KMS-11 (cell line): ENCODE results near the gene PFDN1.

Source experiments
- H2AFZ ChIP-seq: fragments of 200-600 bp; sonication (generic); 2 replicates; pipeline ENCODE4 v1.6.1; 2016; ENCODE audit warnings: antibody characterized with exemption, mixed run types, low read depth
- H3K27ac ChIP-seq: fragments of 200-600 bp; sonication (generic); 2 replicates; pipeline ENCODE4 v1.6.1; 2016; ENCODE audit warnings: mild to moderate bottlenecking, mixed run types
- H3K27me3 ChIP-seq: fragments of 200-600 bp; sonication (generic); 2 replicates; pipeline ENCODE4 v1.6.1; 2017; ENCODE audit warnings: mild to moderate bottlenecking, low read depth, mixed run types, moderate library complexity; ENCODE audit not compliant: insufficient read depth
- H3K36me3 ChIP-seq: fragments of 200-600 bp; sonication (generic); 2 replicates; pipeline ENCODE4 v1.6.1; 2017; ENCODE audit warnings: mild to moderate bottlenecking, mixed run types; ENCODE audit not compliant: insufficient read depth
- H3K4me1 ChIP-seq: fragments of 200-600 bp; sonication (generic); 2 replicates; pipeline ENCODE4 v1.6.1; 2016; ENCODE audit warnings: mild to moderate bottlenecking, low read depth, mixed run types; ENCODE audit not compliant: poor library complexity, severe bottlenecking
- H3K4me2 ChIP-seq: fragments of 200-600 bp; sonication (generic); 2 replicates; pipeline ENCODE4 v1.7.0; 2016; ENCODE audit warnings: mild to moderate bottlenecking, mixed run types
- H3K4me3 ChIP-seq: fragments of 200-600 bp; sonication (generic); IDR thresholded peaks from 2 replicates; pipeline ENCODE4 v1.6.1; 2017; ENCODE audit warnings: low read depth, low read length, mixed read lengths; ENCODE audit not compliant: insufficient read depth
- H3K79me2 ChIP-seq: fragments of 200-600 bp; sonication (generic); 2 replicates; pipeline ENCODE4 v1.6.1; 2016; ENCODE audit warnings: low read depth, mixed run types; ENCODE audit not compliant: insufficient read depth
- H3K9ac ChIP-seq: fragments of 200-600 bp; sonication (generic); 2 replicates; pipeline ENCODE4 v1.6.1; 2016; ENCODE audit warnings: mild to moderate bottlenecking, mixed run types
- H4K20me1 ChIP-seq: fragments of 200-600 bp; sonication (generic); 2 replicates; pipeline ENCODE4 v1.6.1; 2016; ENCODE audit warnings: mild to moderate bottlenecking, mixed run types; ENCODE audit not compliant: insufficient read depth
- CTCF ChIP-seq: fragments of 200-600 bp; sonication (generic); conservative IDR thresholded peaks from 2 replicates; pipeline ENCODE4 v1.6.1; 2017; ENCODE audit warnings: low read depth, mild to moderate bottlenecking, antibody characterized with exemption, low read length, moderate library complexity, mixed read lengths

PFDN1 gene

DNA sequence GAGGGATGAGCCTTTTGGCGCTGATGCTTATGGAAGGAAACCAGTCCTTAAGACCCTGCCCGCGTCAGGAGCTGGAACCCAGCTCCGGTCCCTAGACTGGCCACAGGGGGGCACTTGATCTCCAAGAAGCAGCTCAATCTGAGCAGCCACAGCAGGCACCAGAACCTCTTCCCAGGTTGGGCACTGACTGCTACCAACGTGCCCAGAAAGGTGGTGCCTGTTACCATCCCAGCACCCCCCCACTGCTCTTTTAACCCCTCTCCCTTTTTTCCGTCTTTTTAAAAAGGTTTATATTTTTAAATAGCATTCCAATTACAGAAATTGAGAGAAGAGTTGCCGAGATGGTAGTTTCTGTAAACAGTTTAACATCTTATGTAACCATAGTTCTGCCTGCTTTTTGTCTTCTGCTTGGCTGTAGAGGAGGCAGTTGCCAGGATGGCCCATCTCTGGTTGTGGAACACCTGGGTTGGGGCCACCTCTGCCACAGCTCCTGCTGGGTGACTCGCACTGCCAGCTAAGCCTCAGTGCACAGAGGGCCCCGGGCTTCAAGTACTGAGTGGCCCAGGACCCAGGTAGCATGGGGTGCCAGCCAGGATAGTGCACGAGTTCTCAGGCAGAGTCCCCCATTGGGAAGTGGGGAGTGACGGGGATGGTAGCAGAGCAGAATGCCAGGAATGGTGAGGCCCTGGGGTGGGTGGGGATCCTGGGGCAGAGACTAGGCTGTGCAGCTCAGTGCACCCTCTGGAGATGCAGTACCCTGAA, 62.8 kb downstream of the PFDN1 start:
- no peaks in the 10 kb centered on the region for H3K36me3 ChIP-seq
- no peak overlapping the region for H3K9ac ChIP-seq
- no peaks in the 10 kb centered on the region for H3K79me2 ChIP-seq
- H2AFZ ChIP-seq: no peak overlapping the region
- no peak overlapping the region for H3K27ac ChIP-seq
- peak; percentile 77 for TF ChIP-seq CTCF
- H3K27me3 ChIP-seq: no peaks in the 10 kb centered on the region
- no peaks in the 10 kb centered on the region for H4K20me1 ChIP-seq
- H3K4me3 ChIP-seq: no peak overlapping the region
- no peaks in the 10 kb centered on the region for H3K4me1 ChIP-seq
- no peak overlapping the region for H3K4me2 ChIP-seq

GRCh38 chr5:140239461-140239860, 63.4 kb downstream of the PFDN1 start:
- no peaks in the 10 kb centered on the region for H4K20me1 ChIP-seq
- H3K27ac ChIP-seq: no peak overlapping the region
- no peak for TF ChIP-seq CTCF
- H3K4me3 ChIP-seq: no peak overlapping the region
- no peaks in the 10 kb centered on the region for H3K27me3 ChIP-seq
- H2AFZ ChIP-seq: no peak overlapping the region
- H3K4me1 ChIP-seq: no peaks in the 10 kb centered on the region
- no peaks in the 10 kb centered on the region for H3K79me2 ChIP-seq
- no peaks in the 10 kb centered on the region for H3K36me3 ChIP-seq
- H3K4me2 ChIP-seq: no peak overlapping the region
- no peak overlapping the region for H3K9ac ChIP-seq

- Histone ChIP-seq H3K79me2 (no peaks in the 10 kb centered on the region), H2AFZ (no peak overlapping the region), H3K4me3 (no peak overlapping the region), H3K4me1 (no peaks in the 10 kb centered on the region), H3K4me2 (no peak overlapping the region), H3K36me3 (no peaks in the 10 kb centered on the region), H3K27ac (no peak overlapping the region), H4K20me1 (no peaks in the 10 kb centered on the region), H3K9ac (no peak overlapping the region), H3K27me3 (no peaks in the 10 kb centered on the region)
- no peak for TF ChIP-seq CTCF
Measured at GRCh38 chr5:140238756-140239155, 64.1 kb downstream of the PFDN1 start.

DNA sequence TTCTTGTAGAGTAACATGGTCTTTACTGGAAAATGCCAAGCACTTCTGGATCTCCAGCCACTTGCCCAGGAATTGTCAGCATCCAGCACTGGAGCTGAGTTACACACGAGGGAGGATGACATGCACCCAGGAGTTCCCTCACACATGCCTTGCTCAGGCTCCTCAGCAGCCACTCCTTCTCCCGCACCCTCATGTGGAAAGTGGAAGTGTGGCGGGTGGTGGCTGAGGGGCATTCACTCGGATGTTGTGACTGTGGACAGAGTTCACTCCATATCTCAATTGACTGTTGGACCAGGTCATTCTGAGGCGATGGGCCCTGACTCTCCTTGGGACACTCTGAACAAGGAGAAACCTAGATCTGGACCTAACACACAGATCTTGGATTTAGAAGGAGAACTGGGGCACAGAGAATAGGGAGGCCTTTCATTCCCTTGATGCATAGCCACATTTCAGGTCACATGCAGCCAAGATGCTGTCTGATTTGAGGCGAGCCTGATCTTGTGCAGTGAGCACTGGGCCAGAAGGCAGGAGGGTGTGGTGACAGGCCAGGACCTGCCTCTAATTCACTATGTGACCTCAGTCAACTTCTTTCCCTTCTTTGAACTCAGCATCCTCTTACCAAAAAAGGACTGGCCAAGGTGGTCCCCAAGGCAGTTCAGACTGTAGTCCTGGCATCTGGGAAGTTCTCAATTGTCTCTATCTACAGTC, 65.9 kb downstream of the PFDN1 start:
- TF ChIP-seq CTCF: no peak
- no peaks in the 10 kb centered on the region for H3K4me1 ChIP-seq
- no peaks in the 10 kb centered on the region for H3K27me3 ChIP-seq
- no peaks in the 10 kb centered on the region for H3K79me2 ChIP-seq
- H3K4me3 ChIP-seq: no peak overlapping the region
- H3K9ac ChIP-seq: no peak overlapping the region
- H3K4me2 ChIP-seq: no peak overlapping the region
- no peak overlapping the region for H3K27ac ChIP-seq
- H4K20me1 ChIP-seq: no peaks in the 10 kb centered on the region
- H3K36me3 ChIP-seq: no peaks in the 10 kb centered on the region
- no peak overlapping the region for H2AFZ ChIP-seq
